ENCODE measurements around the gene PPP4R4. TPM values are rescaled to one million over a fixed set of nuclear protein-coding genes. Genes with fewer than 3 reads are reported as not detected.
A peak's percentile ranks its signal among the peaks of the same experiment; 100 is the strongest.

PPP4R4 gene
- total RNA-seq, 1 donor, result under 0.01 TPM

DNA sequence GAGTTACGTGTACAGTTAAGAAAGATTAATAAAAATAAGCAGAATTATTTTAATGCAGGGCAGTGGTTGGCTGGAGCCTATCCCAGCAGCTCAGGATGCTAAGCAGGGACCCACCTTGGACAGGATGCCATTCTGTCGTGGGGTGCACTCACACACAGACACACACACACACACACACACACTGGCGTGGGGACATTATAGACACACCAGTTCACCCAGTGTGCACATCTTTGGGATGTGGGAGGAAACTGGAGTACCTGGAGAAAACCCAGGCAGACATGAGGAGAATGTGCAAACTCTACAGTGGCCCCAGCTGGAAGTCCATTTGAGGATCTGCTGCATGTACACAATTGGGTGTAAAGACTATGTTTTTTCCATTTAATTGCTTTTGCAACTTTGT is 31.9 kb upstream of the PPP4R4 start:
- no peaks in the 10 kb centered on the region for H3K36me3 ChIP-seq (ENCODE audit: insufficient read depth, low read length)
- TF ChIP-seq, protein P1, sequence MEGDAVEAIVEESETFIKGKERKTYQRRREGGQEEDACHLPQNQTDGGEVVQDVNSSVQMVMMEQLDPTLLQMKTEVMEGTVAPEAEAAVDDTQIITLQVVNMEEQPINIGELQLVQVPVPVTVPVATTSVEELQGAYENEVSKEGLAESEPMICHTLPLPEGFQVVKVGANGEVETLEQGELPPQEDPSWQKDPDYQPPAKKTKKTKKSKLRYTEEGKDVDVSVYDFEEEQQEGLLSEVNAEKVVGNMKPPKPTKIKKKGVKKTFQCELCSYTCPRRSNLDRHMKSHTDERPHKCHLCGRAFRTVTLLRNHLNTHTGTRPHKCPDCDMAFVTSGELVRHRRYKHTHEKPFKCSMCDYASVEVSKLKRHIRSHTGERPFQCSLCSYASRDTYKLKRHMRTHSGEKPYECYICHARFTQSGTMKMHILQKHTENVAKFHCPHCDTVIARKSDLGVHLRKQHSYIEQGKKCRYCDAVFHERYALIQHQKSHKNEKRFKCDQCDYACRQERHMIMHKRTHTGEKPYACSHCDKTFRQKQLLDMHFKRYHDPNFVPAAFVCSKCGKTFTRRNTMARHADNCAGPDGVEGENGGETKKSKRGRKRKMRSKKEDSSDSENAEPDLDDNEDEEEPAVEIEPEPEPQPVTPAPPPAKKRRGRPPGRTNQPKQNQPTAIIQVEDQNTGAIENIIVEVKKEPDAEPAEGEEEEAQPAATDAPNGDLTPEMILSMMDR (IDR thresholded peaks at IDR 0.05; ENCODE audit: extremely low read depth, low read depth, low read length), result no peak
- H3K4me1 ChIP-seq (ENCODE audit: insufficient read depth, low read length), result no peaks in the 10 kb centered on the region
- H4K20me1 ChIP-seq (ENCODE audit: insufficient read depth, low read length), result no peaks in the 10 kb centered on the region
- no peak overlapping the region for H3K4me3 ChIP-seq (ENCODE audit: insufficient read depth, low read length)
- no peaks in the 10 kb centered on the region for H3K79me2 ChIP-seq (ENCODE audit: insufficient read depth, low read length)
- H3K9me3 ChIP-seq (ENCODE audit: low read depth, low read length), result no peaks in the 10 kb centered on the region
- no peaks in the 10 kb centered on the region for H3K27me3 ChIP-seq (ENCODE audit: insufficient read depth, low read length)
- H3K27ac ChIP-seq (ENCODE audit: low read depth, low read length), result no peak overlapping the region
- no peak for DNase-seq (ENCODE audit: insufficient read length, low spot score, missing footprints)
- no peak overlapping the region for H2AFZ ChIP-seq (ENCODE audit: low read length)
- H3K4me2 ChIP-seq (ENCODE audit: insufficient read depth, low read length), result no peak overlapping the region

DNA sequence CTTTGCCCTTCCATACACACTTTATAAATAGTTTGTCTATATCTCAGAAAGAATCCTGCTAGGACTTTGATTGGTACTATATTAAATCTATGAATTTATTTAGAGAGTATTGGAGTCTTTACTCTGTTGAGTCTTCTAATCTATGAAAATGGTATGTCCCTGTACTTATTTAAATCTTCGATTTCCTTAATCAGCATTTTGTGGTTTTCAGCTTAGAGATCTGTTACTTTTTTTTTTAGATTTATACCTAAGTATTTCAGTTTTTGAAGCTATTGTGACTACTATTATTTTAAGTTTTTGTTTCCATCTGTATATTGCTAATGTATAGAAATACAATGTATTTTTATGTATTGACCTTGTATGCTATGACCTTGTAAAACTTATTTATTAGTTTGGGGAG is 31.3 kb upstream of the PPP4R4 start:
- no peaks in the 10 kb centered on the region for H4K20me1 ChIP-seq (ENCODE audit: insufficient read depth, low read length)
- no peak overlapping the region for H3K4me3 ChIP-seq (ENCODE audit: insufficient read depth, low read length)
- no peaks in the 10 kb centered on the region for H3K4me1 ChIP-seq (ENCODE audit: insufficient read depth, low read length)
- H3K27me3 ChIP-seq (ENCODE audit: insufficient read depth, low read length), result no peaks in the 10 kb centered on the region
- TF ChIP-seq, protein P1 (IDR thresholded peaks at IDR 0.05; ENCODE audit: extremely low read depth, low read depth, low read length), result no peak
- H2AFZ ChIP-seq (ENCODE audit: low read length), result no peak overlapping the region
- no peaks in the 10 kb centered on the region for H3K79me2 ChIP-seq (ENCODE audit: insufficient read depth, low read length)
- no peak overlapping the region for H3K4me2 ChIP-seq (ENCODE audit: insufficient read depth, low read length)
- no peak overlapping the region for H3K27ac ChIP-seq (ENCODE audit: low read depth, low read length)
- no peaks in the 10 kb centered on the region for H3K36me3 ChIP-seq (ENCODE audit: insufficient read depth, low read length)
- H3K9me3 ChIP-seq (ENCODE audit: low read depth, low read length), result no peaks in the 10 kb centered on the region
- no peak for DNase-seq (ENCODE audit: insufficient read length, low spot score, missing footprints)

DNA sequence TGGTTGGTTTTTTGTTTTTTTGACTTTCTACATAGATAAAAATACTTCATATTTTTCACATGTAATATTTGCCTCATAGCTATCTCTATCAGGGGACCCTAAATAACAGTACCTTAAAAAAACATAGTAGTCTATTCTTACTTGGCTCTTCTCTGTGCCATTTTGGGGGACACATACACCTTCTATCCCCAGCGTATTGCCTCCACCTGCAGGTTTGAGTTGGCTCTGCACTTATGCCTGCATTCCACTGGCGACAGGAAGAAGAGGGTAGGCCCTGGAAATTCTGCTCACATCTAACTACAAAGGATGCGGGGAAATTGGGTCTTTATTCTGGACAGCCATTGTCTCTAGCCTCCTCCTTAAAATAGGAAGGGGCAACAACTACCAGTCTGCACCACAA is 30.9 kb upstream of the PPP4R4 start:
- no peak overlapping the region for H3K27ac ChIP-seq (ENCODE audit: low read depth, low read length)
- DNase-seq (ENCODE audit: insufficient read length, low spot score, missing footprints), result no peak
- no peaks in the 10 kb centered on the region for H3K36me3 ChIP-seq (ENCODE audit: insufficient read depth, low read length)
- H3K27me3 ChIP-seq (ENCODE audit: insufficient read depth, low read length), result no peaks in the 10 kb centered on the region
- no peaks in the 10 kb centered on the region for H3K4me1 ChIP-seq (ENCODE audit: insufficient read depth, low read length)
- no peak overlapping the region for H3K4me3 ChIP-seq (ENCODE audit: insufficient read depth, low read length)
- no peak overlapping the region for H3K4me2 ChIP-seq (ENCODE audit: insufficient read depth, low read length)
- TF ChIP-seq, protein P1 (IDR thresholded peaks at IDR 0.05; ENCODE audit: extremely low read depth, low read depth, low read length), result peak; percentile 38
- H2AFZ ChIP-seq (ENCODE audit: low read length), result no peak overlapping the region
- H3K9me3 ChIP-seq (ENCODE audit: low read depth, low read length), result no peaks in the 10 kb centered on the region
- H3K79me2 ChIP-seq (ENCODE audit: insufficient read depth, low read length), result no peaks in the 10 kb centered on the region
- no peaks in the 10 kb centered on the region for H4K20me1 ChIP-seq (ENCODE audit: insufficient read depth, low read length)

DNA sequence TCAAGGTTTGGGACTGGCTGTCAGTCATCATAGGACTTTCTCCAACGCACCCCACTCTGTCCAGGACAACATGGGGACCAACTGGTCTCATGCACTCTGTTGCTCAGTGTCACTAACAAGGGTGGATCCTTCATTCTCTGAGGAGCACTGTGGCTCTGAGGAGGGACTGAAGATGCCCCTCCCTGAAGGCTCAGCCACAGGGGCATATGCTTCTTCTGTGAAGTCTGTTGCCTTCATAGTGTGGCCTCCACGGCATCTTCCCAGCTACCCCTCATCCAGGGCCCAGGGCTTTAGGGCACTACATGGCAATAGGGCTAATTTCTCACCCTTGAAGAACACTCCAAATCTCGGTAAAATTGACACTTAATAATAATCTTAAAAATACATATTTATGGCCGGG is 30.4 kb upstream of the PPP4R4 start:
- Histone ChIP-seq H3K4me2 (ENCODE audit: insufficient read depth, low read length) (no peak overlapping the region), H2AFZ (ENCODE audit: low read length) (no peak overlapping the region), H3K4me1 (ENCODE audit: insufficient read depth, low read length) (no peaks in the 10 kb centered on the region), H4K20me1 (ENCODE audit: insufficient read depth, low read length) (no peaks in the 10 kb centered on the region), H3K27ac (ENCODE audit: low read depth, low read length) (no peak overlapping the region), H3K9me3 (ENCODE audit: low read depth, low read length) (no peaks in the 10 kb centered on the region), H3K27me3 (ENCODE audit: insufficient read depth, low read length) (no peaks in the 10 kb centered on the region), H3K36me3 (ENCODE audit: insufficient read depth, low read length) (no peaks in the 10 kb centered on the region), H3K4me3 (ENCODE audit: insufficient read depth, low read length) (no peak overlapping the region), H3K79me2 (ENCODE audit: insufficient read depth, low read length) (no peaks in the 10 kb centered on the region)
- DNase-seq (ENCODE audit: insufficient read length, low spot score, missing footprints), result no peak
- TF ChIP-seq, protein P1 (IDR thresholded peaks at IDR 0.05; ENCODE audit: extremely low read depth, low read depth, low read length), result no peak

All from osteoblast (primary cell).